ENCODE data around the gene ZNF831.

The ZNF831 gene

GRCh38 chr20:59284470-59284869 lies 120.8 kb downstream of the ZNF831 start:
- Histone ChIP-seq H3K4me1 (no peaks in the 10 kb centered on the region), H3K9me3 (no peaks in the 10 kb centered on the region), H3K27me3 (peaks cover 5% of the 10 kb centered on the region; the same call in 1 of the 2 replicates), H3K4me3 (ENCODE audit: low read depth, low read length) (no peak overlapping the region), H3K36me3 (no peaks in the 10 kb centered on the region)
- DNase-seq, result no peak
- no peak for TF ChIP-seq CTCF (IDR thresholded peaks at IDR 0.05; ENCODE audit: low read depth, low read length)

GRCh38 chr20:59289994-59290393 lies 126.4 kb downstream of the ZNF831 start:
- no peaks in the 10 kb centered on the region for H3K36me3 ChIP-seq
- peaks cover 3% of the 10 kb centered on the region; the same call in 1 of the 2 replicates for H3K27me3 ChIP-seq
- TF ChIP-seq CTCF (IDR thresholded peaks at IDR 0.05; ENCODE audit: low read depth, low read length), result no peak
- no peaks in the 10 kb centered on the region for H3K9me3 ChIP-seq
- no peak overlapping the region for H3K4me3 ChIP-seq (ENCODE audit: low read depth, low read length)
- no peak for DNase-seq
- no peaks in the 10 kb centered on the region for H3K4me1 ChIP-seq

GRCh38 chr20:59291740-59292383 lies 128.2 kb downstream of the ZNF831 start:
- TF ChIP-seq CTCF (IDR thresholded peaks at IDR 0.05; ENCODE audit: low read depth, low read length), result no peak
- DNase-seq, result no peak
- Histone ChIP-seq H3K4me1 (no peaks in the 10 kb centered on the region), H3K9me3 (no peaks in the 10 kb centered on the region), H3K27me3 (peaks cover 14% of the 10 kb centered on the region; the same call in 1 of the 2 replicates), H3K4me3 (ENCODE audit: low read depth, low read length) (no peak overlapping the region), H3K36me3 (no peaks in the 10 kb centered on the region)

- H3K9me3 ChIP-seq, result no peaks in the 10 kb centered on the region
- H3K4me3 ChIP-seq (ENCODE audit: low read depth, low read length), result no peak overlapping the region
- H3K27me3 ChIP-seq, result peaks cover 39% of the 10 kb centered on the region
- H3K4me1 ChIP-seq, result no peaks in the 10 kb centered on the region
- H3K36me3 ChIP-seq, result no peaks in the 10 kb centered on the region
- no peak for TF ChIP-seq CTCF (IDR thresholded peaks at IDR 0.05; ENCODE audit: low read depth, low read length)
- DNase-seq, result no peak
Observed at GRCh38 chr20:59295531-59295930, 131.9 kb downstream of the ZNF831 start.

- Histone ChIP-seq H3K4me3 (ENCODE audit: low read depth, low read length) (no peak overlapping the region), H3K27me3 (peaks cover 58% of the 10 kb centered on the region), H3K36me3 (no peaks in the 10 kb centered on the region), H3K9me3 (no peaks in the 10 kb centered on the region), H3K4me1 (no peaks in the 10 kb centered on the region)
- no peak for DNase-seq
- TF ChIP-seq CTCF (IDR thresholded peaks at IDR 0.05; ENCODE audit: low read depth, low read length), result no peak
Observed at GRCh38 chr20:59297686-59298085, 134.1 kb downstream of the ZNF831 start.

GRCh38 chr20:59299945-59300332 lies 136.3 kb downstream of the ZNF831 start:
- no peak for DNase-seq
- Histone ChIP-seq H3K36me3 (no peaks in the 10 kb centered on the region), H3K4me1 (no peaks in the 10 kb centered on the region), H3K27me3 (peaks cover 72% of the 10 kb centered on the region), H3K9me3 (no peaks in the 10 kb centered on the region), H3K4me3 (ENCODE audit: low read depth, low read length) (no peak overlapping the region)
- no peak for TF ChIP-seq CTCF (IDR thresholded peaks at IDR 0.05; ENCODE audit: low read depth, low read length)
